Suprapubic skin (tissue), 4 donors: Measurements from ENCODE around the gene DRC1. TPM values are rescaled to one million over a fixed set of nuclear protein-coding genes. Genes with fewer than 3 reads are reported as not detected.
"Not testable (repeated sequence)": the region's sequence is repeated elsewhere in the genome, so short reads cannot be mapped to it uniquely, and the experiment has no call there.

Experiments
- DNase-seq, 2 donors: peaks; one replicate each; pipeline ENCODE4 v3.0.0-alpha.2; 2019; ENCODE audit warnings: low spot score in 2 of 2
- H3K27ac ChIP-seq: fragments of 200-600 bp; sonication (generic); one replicate; pipeline ENCODE4 v1.5.1; 2019
- H3K27me3 ChIP-seq: fragments of 200-600 bp; sonication (generic); one replicate; pipeline ENCODE4 v1.5.1; 2019
- H3K36me3 ChIP-seq: fragments of 200-600 bp; sonication (generic); one replicate; pipeline ENCODE4 v1.5.1; 2019
- H3K4me1 ChIP-seq: fragments of 200-600 bp; sonication (generic); one replicate; pipeline ENCODE4 v1.5.1; 2019
- H3K4me3 ChIP-seq: fragments of 200-600 bp; sonication (generic); one replicate; pipeline ENCODE4 v1.5.1; 2019; ENCODE audit warnings: mild to moderate bottlenecking
- H3K9me3 ChIP-seq: fragments of 200-600 bp; sonication (generic); one replicate; pipeline ENCODE4 v1.5.1; 2019
- CTCF ChIP-seq, 2 donors: fragments of 200-600 bp in 1 of 2; fragments of 450-650 bp in 1 of 2; sonication (generic) in 1 of 2; IDR thresholded peaks; one replicate each; pipeline ENCODE4 v1.5.1; 2016 to 2019; ENCODE audit warnings: antibody characterized with exemption in 2 of 2, mild to moderate bottlenecking in 1 of 2, moderate library complexity in 1 of 2
- EP300 ChIP-seq: sonication (generic); formaldehyde crosslinking; IDR thresholded peaks from one replicate; pipeline ENCODE4 v1.6.1; 2017; ENCODE audit warnings: antibody characterized with exemption
- POLR2A ChIP-seq, 2 donors: fragments of 450-650 bp; IDR thresholded peaks; one replicate each; pipeline ENCODE4 v1.6.1; 2017; ENCODE audit warnings: antibody characterized with exemption in 2 of 2, mild to moderate bottlenecking in 2 of 2, moderate library complexity in 2 of 2
- POLR2AphosphoS5 ChIP-seq, 3 donors: sonication (generic); formaldehyde crosslinking; IDR thresholded peaks; one replicate each; pipeline ENCODE4 v1.6.1; 2017; ENCODE audit warnings: antibody characterized with exemption in 3 of 3
- WGBS: methylation state at CpG from one replicate; pipeline ENCODE4 v1.1.5; 2018; 5-methylcytosine and 5-hydroxymethylcytosine counted together
- total RNA-seq, 4 donors: library from RNA; depleted of rRNA; stranded (reverse); fragments of >200 nt; gene quantifications; one replicate each; pipeline ENCODE4 v1.1.0, GENCODE V29; 2016

DRC1 gene
- total RNA-seq, 4 donors from 2014 or later, result 0.26 TPM; not detected in 3

GRCh38 chr2:26366957-26367356 is 34.8 kb upstream of the DRC1 start:
- DNase-seq, result no peak
- 92% methylated on average over 5 of the region's 5 CpGs for WGBS
- peaks cover 11% of the 10 kb centered on the region for H3K4me1 ChIP-seq
- TF ChIP-seq CTCF (IDR thresholded peaks at IDR 0.05) (no peak), EP300 (no peak), POLR2A (IDR thresholded peaks at IDR 0.05) (no peak), POLR2AphosphoS5 (IDR thresholded peaks at IDR 0.05) (no peak)
- peaks cover 19% of the 10 kb centered on the region for H3K36me3 ChIP-seq
- H3K4me3 ChIP-seq, result no peak overlapping the region
- no peaks in the 10 kb centered on the region for H3K9me3 ChIP-seq
- no peaks in the 10 kb centered on the region for H3K27me3 ChIP-seq
- no peak overlapping the region for H3K27ac ChIP-seq

- not testable (repeated sequence) for H3K27ac ChIP-seq, H3K4me1 ChIP-seq, H3K9me3 ChIP-seq, DNase-seq, H3K4me3 ChIP-seq, H3K27me3 ChIP-seq
- peaks cover 35% of the 10 kb centered on the region for H3K36me3 ChIP-seq
- 92% methylated on average over 2 of the region's 2 CpGs for WGBS
These were observed 32.1 kb upstream of the DRC1 start for GRCh38 chr2:26369664-26370063.

- not testable (repeated sequence) for H3K27me3 ChIP-seq, H3K4me1 ChIP-seq, H3K4me3 ChIP-seq, H3K27ac ChIP-seq, H3K9me3 ChIP-seq, DNase-seq
- H3K36me3 ChIP-seq, result peaks cover 46% of the 10 kb centered on the region
- WGBS, result no CpG with 5 or more reads among the region's 31 CpGs
These were observed 30.8 kb upstream of the DRC1 start for GRCh38 chr2:26370909-26371308.

GRCh38 chr2:26376799-26377198 is 24.9 kb upstream of the DRC1 start:
- no peak for DNase-seq
- H3K27me3 ChIP-seq, result no peaks in the 10 kb centered on the region
- peaks cover 2% of the 10 kb centered on the region for H3K4me1 ChIP-seq
- H3K4me3 ChIP-seq, result no peak overlapping the region
- TF ChIP-seq POLR2A (IDR thresholded peaks at IDR 0.05) (no peak), EP300 (no peak), CTCF (IDR thresholded peaks at IDR 0.05) (no peak), POLR2AphosphoS5 (IDR thresholded peaks at IDR 0.05) (no peak)
- no peaks in the 10 kb centered on the region for H3K9me3 ChIP-seq
- H3K36me3 ChIP-seq, result peaks cover 39% of the 10 kb centered on the region
- 100% methylated on average over 1 of the region's 1 CpG for WGBS
- H3K27ac ChIP-seq, result no peak overlapping the region

- 91% methylated on average over 2 of the region's 2 CpGs for WGBS
- DNase-seq, result no peak
- no peak for TF ChIP-seq EP300
- H3K27me3 ChIP-seq, result no peaks in the 10 kb centered on the region
- peaks cover 34% of the 10 kb centered on the region for H3K36me3 ChIP-seq
- no peak overlapping the region for H3K27ac ChIP-seq
- H3K4me3 ChIP-seq, result no peak overlapping the region
- H3K4me1 ChIP-seq, result peaks cover 2% of the 10 kb centered on the region
- H3K9me3 ChIP-seq, result no peaks in the 10 kb centered on the region
These were observed 21.4 kb upstream of the DRC1 start for GRCh38 chr2:26380281-26380680.

GRCh38 chr2:26382564-26382963 is 19.2 kb upstream of the DRC1 start:
- TF ChIP-seq EP300 (no peak), POLR2AphosphoS5 (IDR thresholded peaks at IDR 0.05) (no peak), POLR2A (IDR thresholded peaks at IDR 0.05) (no peak), CTCF (IDR thresholded peaks at IDR 0.05) (no peak)
- WGBS, result 86% methylated on average over 3 of the region's 3 CpGs
- Histone ChIP-seq H3K4me1 (peaks cover 2% of the 10 kb centered on the region), H3K27ac (no peak overlapping the region), H3K9me3 (no peaks in the 10 kb centered on the region), H3K36me3 (peaks cover 28% of the 10 kb centered on the region), H3K4me3 (no peak overlapping the region), H3K27me3 (no peaks in the 10 kb centered on the region)
- no peak for DNase-seq

GRCh38 chr2:26384183-26384582 is 17.5 kb upstream of the DRC1 start:
- Histone ChIP-seq H3K4me3 (no peak overlapping the region), H3K9me3 (no peaks in the 10 kb centered on the region), H3K27me3 (no peaks in the 10 kb centered on the region), H3K27ac (no peak overlapping the region), H3K36me3 (peaks cover 32% of the 10 kb centered on the region), H3K4me1 (peaks cover 2% of the 10 kb centered on the region)
- DNase-seq, result no peak
- 87% methylated on average over 9 of the region's 9 CpGs for WGBS
- TF ChIP-seq EP300 (no peak), CTCF (IDR thresholded peaks at IDR 0.05) (no peak), POLR2A (IDR thresholded peaks at IDR 0.05) (no peak), POLR2AphosphoS5 (IDR thresholded peaks at IDR 0.05) (no peak)
